ENCODE data around the gene TTF2. TPM values are rescaled to one million over a fixed set of nuclear protein-coding genes. Genes with fewer than 3 reads are reported as not detected.

Gene TTF2
- total and polyA plus RNA-seq, 2 donors from 2014 or later, result 4.1 to 19.0 TPM

- DNase-seq (no peak), FAIRE-seq (no peak)
- TF ChIP-seq CTCF (IDR thresholded peaks at IDR 0.05; ENCODE audit: borderline replicate concordance, extremely low read depth, insufficient read depth), result no peak
- no peak overlapping the region for H3K4me3 ChIP-seq (ENCODE audit: low read length in 3 of 3)
- H3K9me3 ChIP-seq (ENCODE audit: control insufficient read depth in 2 of 3, insufficient read depth in 1 of 3, low read length in 3 of 3), result no peaks in the 10 kb centered on the region
- no peaks in the 10 kb centered on the region for H3K4me1 ChIP-seq (ENCODE audit: control insufficient read depth in 2 of 3, insufficient read depth in 2 of 3, low read depth in 1 of 3, low read length in 3 of 3)
- H3K27ac ChIP-seq (ENCODE audit: low read depth in 2 of 2, low read length in 2 of 2), result no peak overlapping the region
- intact Hi-C loops (cut with DNase I), result no loop called here
- no peaks in the 10 kb centered on the region for H3K27me3 ChIP-seq (ENCODE audit: control insufficient read depth, insufficient read depth, low read length)
- H3K36me3 ChIP-seq (ENCODE audit: control insufficient read depth in 2 of 3, insufficient read depth in 3 of 3, low read length in 3 of 3), result peaks cover 0 to 3% (median 0%) of the 10 kb centered on the region in 3 donors
- H3K9ac ChIP-seq (ENCODE audit: low read length in 3 of 3), result no peak overlapping the region
These were observed 45.6 kb downstream of the TTF2 start for GRCh38 chr1:117105722-117106121.

GRCh38 chr1:117106478-117106877, 46.4 kb downstream of the TTF2 start:
- no peak for TF ChIP-seq CTCF (IDR thresholded peaks at IDR 0.05; ENCODE audit: borderline replicate concordance, extremely low read depth, insufficient read depth)
- H3K4me3 ChIP-seq (ENCODE audit: low read length in 3 of 3), result no peak overlapping the region
- intact Hi-C loops (cut with DNase I), result no loop called here
- no peak overlapping the region for H3K9ac ChIP-seq (ENCODE audit: low read length in 3 of 3)
- no peak overlapping the region for H3K27ac ChIP-seq (ENCODE audit: low read depth in 2 of 2, low read length in 2 of 2)
- H3K27me3 ChIP-seq (ENCODE audit: control insufficient read depth, insufficient read depth, low read length), result no peaks in the 10 kb centered on the region
- H3K9me3 ChIP-seq (ENCODE audit: control insufficient read depth in 2 of 3, insufficient read depth in 1 of 3, low read length in 3 of 3), result no peaks in the 10 kb centered on the region
- DNase-seq, result no peak
- no peak for FAIRE-seq
- H3K36me3 ChIP-seq (ENCODE audit: control insufficient read depth in 2 of 3, insufficient read depth in 3 of 3, low read length in 3 of 3), result peaks cover 0 to 3% (median 0%) of the 10 kb centered on the region in 3 donors
- no peaks in the 10 kb centered on the region for H3K4me1 ChIP-seq (ENCODE audit: control insufficient read depth in 2 of 3, insufficient read depth in 2 of 3, low read depth in 1 of 3, low read length in 3 of 3)

- Histone ChIP-seq H3K9me3 (ENCODE audit: control insufficient read depth in 2 of 3, insufficient read depth in 1 of 3, low read length in 3 of 3) (no peaks in the 10 kb centered on the region), H3K36me3 (ENCODE audit: control insufficient read depth in 2 of 3, insufficient read depth in 3 of 3, low read length in 3 of 3) (peaks cover 0 to 3% (median 0%) of the 10 kb centered on the region in 3 donors), H3K27me3 (ENCODE audit: control insufficient read depth, insufficient read depth, low read length) (no peaks in the 10 kb centered on the region), H3K9ac (ENCODE audit: low read length in 3 of 3) (no peak overlapping the region), H3K27ac (ENCODE audit: low read depth in 2 of 2, low read length in 2 of 2) (no peak overlapping the region), H3K4me1 (ENCODE audit: control insufficient read depth in 2 of 3, insufficient read depth in 2 of 3, low read depth in 1 of 3, low read length in 3 of 3) (no peaks in the 10 kb centered on the region), H3K4me3 (ENCODE audit: low read length in 3 of 3) (no peak overlapping the region)
- intact Hi-C loops (cut with DNase I), result no loop called here
- no peak for TF ChIP-seq CTCF (IDR thresholded peaks at IDR 0.05; ENCODE audit: borderline replicate concordance, extremely low read depth, insufficient read depth)
- FAIRE-seq, result no peak
- DNase-seq, result no peak
These were observed 47.2 kb downstream of the TTF2 start for GRCh38 chr1:117107364-117107763.

GRCh38 chr1:117110774-117111173, 50.6 kb downstream of the TTF2 start:
- FAIRE-seq, result no peak
- H3K36me3 ChIP-seq (ENCODE audit: control insufficient read depth in 2 of 3, insufficient read depth in 3 of 3, low read length in 3 of 3), result peaks cover 0 to 6% (median 4%) of the 10 kb centered on the region in 3 donors
- no peak for TF ChIP-seq CTCF (IDR thresholded peaks at IDR 0.05; ENCODE audit: borderline replicate concordance, extremely low read depth, insufficient read depth)
- H3K4me1 ChIP-seq (ENCODE audit: control insufficient read depth in 2 of 3, insufficient read depth in 2 of 3, low read depth in 1 of 3, low read length in 3 of 3), result no peaks in the 10 kb centered on the region
- intact Hi-C loops (cut with DNase I), result no loop called here
- H3K27ac ChIP-seq (ENCODE audit: low read depth in 2 of 2, low read length in 2 of 2), result no peak overlapping the region
- no peak overlapping the region for H3K9ac ChIP-seq (ENCODE audit: low read length in 3 of 3)
- no peaks in the 10 kb centered on the region for H3K27me3 ChIP-seq (ENCODE audit: control insufficient read depth, insufficient read depth, low read length)
- no peaks in the 10 kb centered on the region for H3K9me3 ChIP-seq (ENCODE audit: control insufficient read depth in 2 of 3, insufficient read depth in 1 of 3, low read length in 3 of 3)
- no peak overlapping the region for H3K4me3 ChIP-seq (ENCODE audit: low read length in 3 of 3)
- no peak for DNase-seq
